Measurements from ENCODE around the gene CEP112.

The CEP112 gene

DNA sequence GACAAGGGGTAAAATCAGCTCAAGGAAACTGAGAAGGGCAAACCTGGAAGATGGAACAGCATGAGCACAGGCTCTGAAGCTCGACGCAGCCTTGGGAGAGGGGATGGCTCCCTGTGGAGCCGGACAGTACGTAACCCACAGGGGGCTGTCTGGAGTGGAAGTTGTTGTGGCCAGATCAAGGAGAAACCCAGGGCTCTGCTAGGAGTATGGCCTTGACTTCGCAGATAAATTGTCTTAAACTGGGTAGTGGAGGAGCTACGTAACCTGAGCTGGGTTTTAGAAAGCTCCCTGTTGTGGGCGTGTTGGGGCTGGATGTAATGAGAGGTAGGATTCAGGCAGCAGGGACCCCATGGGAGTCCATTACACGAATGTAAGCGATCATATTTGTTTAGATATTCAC, 605.0 kb downstream of the CEP112 start:
- peak overlapping the region; percentile 50 for H3K27ac Mint-ChIP-seq
- H3K4me1 Mint-ChIP-seq (ENCODE audit: low read depth) = peaks cover 28% of the 10 kb centered on the region
- no peaks in the 10 kb centered on the region for H3K9me3 Mint-ChIP-seq (ENCODE audit: low read depth)
- H3K36me3 Mint-ChIP-seq = no peaks in the 10 kb centered on the region
- H3K27me3 Mint-ChIP-seq = no peaks in the 10 kb centered on the region
- no peak overlapping the region for H3K4me3 Mint-ChIP-seq
